HEK293 (cell line): ENCODE measurements around the gene ASAP2.
A peak's percentile ranks its signal among the peaks of the same experiment; 100 is the strongest.

Experiments
- CTCF ChIA-PET: fragments of 350-600 bp; formaldehyde crosslinking; extraction: SDS; loops from one replicate; lab custom pipeline; 2021; ENCODE audit warnings: antibody characterized with exemption; lab: Yijun Ruan, JAX
- POLR2A ChIA-PET: fragments of 300-600 bp; formaldehyde crosslinking; extraction: SDS; loops from one replicate; lab custom pipeline; 2020; ENCODE audit warnings: antibody characterized with exemption, inconsistent platforms; lab: Yijun Ruan, JAX
- H3K27ac ChIP-seq: fragments of 200-500 bp; sonication (Bioruptor generic); 2 replicates; pipeline ENCODE4 v1.5.1; 2014; ENCODE audit warnings: low read depth, low read length, control low read depth, inconsistent platforms; ENCODE audit errors: extremely low read depth
- H3K36me3 ChIP-seq, 2 experiments: fragments of 200-500 bp in 1 of 2; sonication (Bioruptor generic) in 1 of 2; 1 replicate in 1 of 2; 2 replicates in 1 of 2; pipeline ENCODE4 v1.5.1; 2014 to 2017; ENCODE audit warnings: inconsistent platforms in 2 of 2, low read length in 2 of 2; ENCODE audit not compliant: control insufficient read depth in 2 of 2, insufficient read depth in 1 of 2
- H3K4me1 ChIP-seq: fragments of 200-500 bp; sonication (Bioruptor generic); 2 replicates; pipeline ENCODE4 v1.5.1; 2014; ENCODE audit warnings: mild to moderate bottlenecking, low read length, inconsistent platforms; ENCODE audit not compliant: control insufficient read depth, insufficient read depth
- H3K4me3 ChIP-seq: 2 replicates; pipeline ENCODE4 v1.5.1; 2011; ENCODE audit warnings: low read depth, mild to moderate bottlenecking, control low read depth, low read length, moderate library complexity
- H3K9me3 ChIP-seq: fragments of 200-500 bp; sonication (Bioruptor generic); 2 replicates; pipeline ENCODE4 v1.5.1; 2014; ENCODE audit warnings: low read depth, low read length, inconsistent platforms; ENCODE audit not compliant: control insufficient read depth, insufficient read depth
- KLF8 ChIP-seq: fragments of 450-650 bp; formaldehyde crosslinking; IDR thresholded peaks from 2 replicates; pipeline ENCODE4 v1.5.1; 2016; ENCODE audit warnings: missing biosample characterization, missing genetic modification characterization
- PRDM1 ChIP-seq: fragments of 450-650 bp; formaldehyde crosslinking; IDR thresholded peaks from 2 replicates; pipeline ENCODE4; 2016; ENCODE audit warnings: missing biosample characterization, missing genetic modification characterization
- ZBTB17 ChIP-seq: fragments of 450-650 bp; formaldehyde crosslinking; IDR thresholded peaks from 2 replicates; pipeline ENCODE4 v1.5.1; 2016; ENCODE audit warnings: missing biosample characterization, missing genetic modification characterization
- ZFHX2 ChIP-seq: fragments of 450-650 bp; formaldehyde crosslinking; conservative IDR thresholded peaks from 2 replicates; pipeline ENCODE4 v1.5.1; 2016; ENCODE audit warnings: missing biosample characterization, missing genetic modification characterization
- ZFP3 ChIP-seq: fragments of 450-650 bp; formaldehyde crosslinking; IDR thresholded peaks from 2 replicates; pipeline ENCODE4 v1.5.1; 2016; ENCODE audit warnings: low read depth, missing biosample characterization, missing genetic modification characterization
- ZNF121 ChIP-seq: fragments of 450-650 bp; formaldehyde crosslinking; IDR thresholded peaks from 2 replicates; pipeline ENCODE4 v1.5.1; 2016; ENCODE audit warnings: missing biosample characterization, missing genetic modification characterization
- ZNF19 ChIP-seq: fragments of 450-650 bp; formaldehyde crosslinking; IDR thresholded peaks from 2 replicates; pipeline ENCODE4; 2016; ENCODE audit warnings: missing biosample characterization, missing genetic modification characterization, low read depth
- ZNF302 ChIP-seq: fragments of 450-650 bp; formaldehyde crosslinking; IDR thresholded peaks from 2 replicates; pipeline ENCODE4 v1.5.1; 2016; ENCODE audit warnings: missing biosample characterization, missing genetic modification characterization, low read depth
- ZNF366 ChIP-seq: fragments of 450-650 bp; formaldehyde crosslinking; conservative IDR thresholded peaks from 2 replicates; pipeline ENCODE4 v1.5.1; 2016; ENCODE audit warnings: missing biosample characterization, missing genetic modification characterization
- ZNF423 ChIP-seq: fragments of 450-650 bp; formaldehyde crosslinking; IDR thresholded peaks from 2 replicates; pipeline ENCODE4 v1.5.1; 2016; ENCODE audit warnings: missing biosample characterization, missing genetic modification characterization
- ZNF514 ChIP-seq: fragments of 450-650 bp; formaldehyde crosslinking; IDR thresholded peaks from 2 replicates; pipeline ENCODE4 v1.5.1; 2016; ENCODE audit warnings: missing biosample characterization, missing genetic modification characterization
- ZNF585B ChIP-seq: fragments of 450-650 bp; formaldehyde crosslinking; IDR thresholded peaks from 2 replicates; pipeline ENCODE4 v1.5.1; 2016; ENCODE audit warnings: missing biosample characterization, missing genetic modification characterization
- ZNF600 ChIP-seq: fragments of 450-650 bp; formaldehyde crosslinking; IDR thresholded peaks from 2 replicates; pipeline ENCODE4 v1.5.1; 2016; ENCODE audit warnings: missing biosample characterization, missing genetic modification characterization
- ZNF626 ChIP-seq: fragments of 450-650 bp; sonication (Bioruptor Pico); formaldehyde crosslinking; IDR thresholded peaks from 2 replicates; pipeline ENCODE4 v1.5.1; 2018; ENCODE audit warnings: missing biosample characterization, missing genetic modification characterization, inconsistent platforms
- ZXDB ChIP-seq: fragments of 450-650 bp; formaldehyde crosslinking; IDR thresholded peaks from 2 replicates; pipeline ENCODE4 v1.5.1; 2016; ENCODE audit warnings: missing biosample characterization, missing genetic modification characterization
- TF ChIP-seq, protein P1 (sequence below): fragments of 450-650 bp; formaldehyde crosslinking; IDR thresholded peaks from 2 replicates; pipeline ENCODE4 v1.5.1; 2016; ENCODE audit warnings: missing biosample characterization, missing genetic modification characterization
- TF ChIP-seq, protein P2 (sequence below): fragments of 450-650 bp; formaldehyde crosslinking; IDR thresholded peaks from 2 replicates; pipeline ENCODE4 v1.5.1; 2016; ENCODE audit warnings: missing biosample characterization, missing genetic modification characterization
- TF ChIP-seq, protein P3 (sequence below): fragments of 450-650 bp; formaldehyde crosslinking; IDR thresholded peaks from 2 replicates; pipeline ENCODE4 v1.5.1; 2016; ENCODE audit warnings: missing biosample characterization, missing genetic modification characterization
- TF ChIP-seq, protein P4 (sequence below): fragments of 450-650 bp; formaldehyde crosslinking; IDR thresholded peaks from 2 replicates; pipeline ENCODE4 v1.5.1; 2017; ENCODE audit warnings: missing biosample characterization, missing genetic modification characterization
- TF ChIP-seq, protein P5 (sequence below): fragments of 450-650 bp; formaldehyde crosslinking; IDR thresholded peaks from 2 replicates; pipeline ENCODE4 v1.5.1; 2016; ENCODE audit warnings: missing biosample characterization, missing genetic modification characterization

Gene ASAP2

DNA sequence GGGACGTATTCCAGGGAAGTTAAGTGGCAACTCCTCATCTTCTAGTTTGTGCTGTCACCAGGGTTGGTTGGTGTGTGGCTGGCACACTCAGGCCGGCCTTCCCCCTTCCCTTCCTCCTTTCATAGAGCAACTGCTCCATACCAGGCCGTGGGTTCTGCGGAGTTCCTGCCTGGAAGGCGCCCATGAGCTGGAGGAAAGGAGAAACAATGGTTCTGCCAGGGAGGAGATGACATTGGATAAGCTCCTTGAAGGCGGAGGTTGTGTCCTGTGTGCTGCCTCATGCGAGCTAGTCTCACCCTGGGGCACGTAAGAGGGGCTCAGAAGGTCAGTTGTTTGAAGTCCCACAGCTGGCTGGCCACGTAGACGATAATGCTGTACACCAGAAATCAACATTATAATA, 19.2 kb downstream of the ASAP2 start:
- no peak overlapping the region for H3K4me3 ChIP-seq
- TF ChIP-seq ZFP3 (tag by site-specific recombination) (no peak), KLF8 (no peak), ZNF626 (tag by site-specific recombination) (no peak), ZNF19 (no peak), ZNF121 (tag by site-specific recombination) (no peak)
- TF ChIP-seq, protein P1, sequence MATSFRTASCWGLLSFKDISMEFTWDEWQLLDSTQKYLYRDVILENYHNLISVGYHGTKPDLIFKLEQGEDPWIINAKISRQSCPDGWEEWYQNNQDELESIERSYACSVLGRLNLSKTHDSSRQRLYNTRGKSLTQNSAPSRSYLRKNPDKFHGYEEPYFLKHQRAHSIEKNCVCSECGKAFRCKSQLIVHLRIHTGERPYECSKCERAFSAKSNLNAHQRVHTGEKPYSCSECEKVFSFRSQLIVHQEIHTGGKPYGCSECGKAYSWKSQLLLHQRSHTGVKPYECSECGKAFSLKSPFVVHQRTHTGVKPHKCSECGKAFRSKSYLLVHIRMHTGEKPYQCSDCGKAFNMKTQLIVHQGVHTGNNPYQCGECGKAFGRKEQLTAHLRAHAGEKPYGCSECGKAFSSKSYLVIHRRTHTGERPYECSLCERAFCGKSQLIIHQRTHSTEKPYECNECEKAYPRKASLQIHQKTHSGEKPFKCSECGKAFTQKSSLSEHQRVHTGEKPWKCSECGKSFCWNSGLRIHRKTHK (tag by site-specific recombination) = no peak

DNA sequence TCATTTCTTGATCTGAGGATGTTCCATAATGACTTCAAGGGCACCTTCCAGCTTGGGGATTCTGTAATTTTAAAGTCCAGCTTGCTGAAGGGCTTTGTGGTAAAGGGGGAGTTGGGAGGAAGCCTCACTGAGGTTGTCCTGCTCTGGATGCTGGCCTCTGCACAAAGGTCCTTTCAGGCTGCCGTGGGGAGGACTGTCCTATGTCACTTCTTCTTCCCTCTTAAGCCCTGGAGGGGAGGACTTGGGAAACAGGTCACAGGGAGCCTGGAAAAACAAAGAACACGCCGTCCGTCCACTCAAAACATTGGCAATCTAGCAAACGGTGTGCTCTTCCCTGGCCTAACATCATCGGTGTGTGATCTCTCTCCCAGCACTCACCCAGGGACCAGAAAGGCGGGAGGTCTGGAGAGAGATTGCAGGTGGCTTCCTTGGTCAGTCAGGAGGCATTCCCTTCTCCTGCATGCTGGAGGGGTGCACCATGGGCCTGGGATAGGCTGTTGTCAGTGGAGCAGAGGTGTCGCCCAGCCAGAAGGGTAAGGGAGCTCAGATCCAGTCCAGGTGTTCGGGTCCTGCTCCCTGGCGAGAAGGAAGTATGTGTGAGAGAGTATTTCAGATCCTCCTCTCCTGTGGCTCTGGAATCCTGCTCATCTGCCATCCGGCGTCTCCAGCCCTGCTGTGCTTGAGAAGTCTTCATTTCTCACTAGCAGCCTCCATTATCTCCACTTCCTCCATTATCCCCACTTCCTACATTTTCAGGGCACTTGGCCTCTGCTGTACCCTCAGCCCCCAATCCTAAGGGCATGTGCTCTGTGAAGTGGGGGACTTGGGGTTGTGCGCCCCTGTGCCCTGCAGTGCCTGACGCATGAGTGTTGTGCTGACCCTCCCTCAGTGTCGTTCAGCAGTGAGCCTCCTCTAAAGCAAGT, 20.1 kb downstream of the ASAP2 start:
- H3K9me3 ChIP-seq = no peaks in the 10 kb centered on the region
- ChIA-PET POLR2A (no interaction called here), CTCF (no interaction called here)
- H3K27ac ChIP-seq = no peak overlapping the region
- TF ChIP-seq ZNF366 (tag by site-specific recombination) (no peak), ZBTB17 (tag by site-specific recombination) (peak; percentile 68)
- no peak overlapping the region for H3K4me3 ChIP-seq
- no peaks in the 10 kb centered on the region for H3K36me3 ChIP-seq
- no peaks in the 10 kb centered on the region for H3K4me1 ChIP-seq

More for the DNA sequence above, 19.2 kb downstream of the ASAP2 start:
- H3K36me3 ChIP-seq = no peaks in the 10 kb centered on the region
- no peak overlapping the region for H3K27ac ChIP-seq
- ChIA-PET POLR2A (no interaction called here), CTCF (no interaction called here)
- no peaks in the 10 kb centered on the region for H3K9me3 ChIP-seq
- H3K4me1 ChIP-seq = no peaks in the 10 kb centered on the region

DNA sequence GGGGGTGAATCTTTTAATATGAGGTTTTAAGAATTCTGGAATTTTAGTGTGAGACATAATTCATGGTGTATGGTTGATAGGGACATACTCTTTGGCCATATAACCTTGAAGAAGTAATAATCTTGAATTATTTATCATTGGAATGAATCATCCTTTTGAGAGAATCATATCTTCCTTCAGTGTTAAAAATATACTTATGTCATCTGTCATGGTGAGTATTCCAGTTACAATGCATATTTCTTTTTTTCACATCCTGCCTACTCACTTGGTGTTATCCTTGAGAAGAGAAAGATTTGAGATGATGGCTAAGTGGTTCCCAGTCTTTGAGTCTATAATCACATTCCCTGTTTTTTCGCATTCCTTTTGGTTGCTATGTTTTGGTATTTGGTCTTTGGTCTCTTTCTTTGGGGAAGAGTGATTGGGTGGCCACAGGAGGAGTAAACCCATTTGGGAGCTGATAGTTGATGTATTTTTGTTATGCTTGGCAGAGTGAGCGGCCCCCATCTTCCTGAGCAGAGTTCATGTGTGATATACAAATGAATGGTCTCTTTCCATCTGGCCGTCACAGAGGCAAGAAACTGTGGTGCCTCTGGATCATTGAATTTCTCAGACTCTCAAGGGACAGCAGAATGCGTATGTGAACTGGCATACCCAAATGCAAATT, 21.6 kb downstream of the ASAP2 start:
- H3K4me3 ChIP-seq = no peak overlapping the region
- ChIA-PET CTCF (interaction anchor here (0.6 kb wide), 1 partner anchor 11 kb away, joined by 3 read pairs; no protein-coding TSS in a partner anchor), POLR2A (no interaction called here)
- H3K9me3 ChIP-seq = no peaks in the 10 kb centered on the region
- no peaks in the 10 kb centered on the region for H3K36me3 ChIP-seq
- H3K4me1 ChIP-seq = peaks cover 4% of the 10 kb centered on the region; the same call in 1 of the 2 replicates
- no peak overlapping the region for H3K27ac ChIP-seq
- TF ChIP-seq, protein P2, sequence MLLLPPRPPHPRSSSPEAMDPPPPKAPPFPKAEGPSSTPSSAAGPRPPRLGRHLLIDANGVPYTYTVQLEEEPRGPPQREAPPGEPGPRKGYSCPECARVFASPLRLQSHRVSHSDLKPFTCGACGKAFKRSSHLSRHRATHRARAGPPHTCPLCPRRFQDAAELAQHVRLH (tag by site-specific recombination) = no peak
- TF ChIP-seq ZNF585B (tag by site-specific recombination) = no peak
- TF ChIP-seq ZXDB (tag by site-specific recombination) = no peak
- TF ChIP-seq, protein P3, sequence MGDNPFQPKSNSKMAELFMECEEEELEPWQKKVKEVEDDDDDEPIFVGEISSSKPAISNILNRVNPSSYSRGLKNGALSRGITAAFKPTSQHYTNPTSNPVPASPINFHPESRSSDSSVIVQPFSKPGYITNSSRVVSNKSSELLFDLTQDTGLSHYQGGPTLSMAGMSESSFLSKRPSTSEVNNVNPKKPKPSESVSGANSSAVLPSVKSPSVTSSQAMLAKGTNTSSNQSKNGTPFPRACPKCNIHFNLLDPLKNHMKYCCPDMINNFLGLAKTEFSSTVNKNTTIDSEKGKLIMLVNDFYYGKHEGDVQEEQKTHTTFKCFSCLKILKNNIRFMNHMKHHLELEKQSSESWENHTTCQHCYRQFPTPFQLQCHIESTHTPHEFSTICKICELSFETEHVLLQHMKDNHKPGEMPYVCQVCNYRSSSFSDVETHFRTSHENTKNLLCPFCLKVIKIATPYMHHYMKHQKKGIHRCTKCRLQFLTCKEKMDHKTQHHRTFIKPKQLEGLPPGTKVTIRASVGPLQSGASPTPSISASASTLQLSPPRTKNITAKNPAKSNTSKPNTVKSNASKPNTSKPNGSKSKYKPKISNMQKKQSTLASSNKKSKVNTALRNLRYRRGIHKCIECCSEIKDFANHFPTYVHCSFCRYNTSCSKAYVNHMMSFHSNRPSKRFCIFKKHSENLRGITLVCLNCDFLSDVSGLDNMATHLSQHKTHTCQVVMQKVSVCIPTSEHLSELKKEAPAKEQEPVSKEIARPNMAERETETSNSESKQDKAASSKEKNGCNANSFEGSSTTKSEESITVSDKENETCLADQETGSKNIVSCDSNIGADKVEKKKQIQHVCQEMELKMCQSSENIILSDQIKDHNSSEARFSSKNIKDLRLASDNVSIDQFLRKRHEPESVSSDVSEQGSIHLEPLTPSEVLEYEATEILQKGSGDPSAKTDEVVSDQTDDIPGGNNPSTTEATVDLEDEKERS = no peak
- no peak for TF ChIP-seq ZFHX2
- TF ChIP-seq, protein P4, sequence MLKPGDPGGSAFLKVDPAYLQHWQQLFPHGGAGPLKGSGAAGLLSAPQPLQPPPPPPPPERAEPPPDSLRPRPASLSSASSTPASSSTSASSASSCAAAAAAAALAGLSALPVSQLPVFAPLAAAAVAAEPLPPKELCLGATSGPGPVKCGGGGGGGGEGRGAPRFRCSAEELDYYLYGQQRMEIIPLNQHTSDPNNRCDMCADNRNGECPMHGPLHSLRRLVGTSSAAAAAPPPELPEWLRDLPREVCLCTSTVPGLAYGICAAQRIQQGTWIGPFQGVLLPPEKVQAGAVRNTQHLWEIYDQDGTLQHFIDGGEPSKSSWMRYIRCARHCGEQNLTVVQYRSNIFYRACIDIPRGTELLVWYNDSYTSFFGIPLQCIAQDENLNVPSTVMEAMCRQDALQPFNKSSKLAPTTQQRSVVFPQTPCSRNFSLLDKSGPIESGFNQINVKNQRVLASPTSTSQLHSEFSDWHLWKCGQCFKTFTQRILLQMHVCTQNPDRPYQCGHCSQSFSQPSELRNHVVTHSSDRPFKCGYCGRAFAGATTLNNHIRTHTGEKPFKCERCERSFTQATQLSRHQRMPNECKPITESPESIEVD (tag by site-specific recombination) = no peak
- TF ChIP-seq PRDM1 (tag by site-specific recombination) = no peak
- no peak for TF ChIP-seq ZNF423
- TF ChIP-seq, protein P5, sequence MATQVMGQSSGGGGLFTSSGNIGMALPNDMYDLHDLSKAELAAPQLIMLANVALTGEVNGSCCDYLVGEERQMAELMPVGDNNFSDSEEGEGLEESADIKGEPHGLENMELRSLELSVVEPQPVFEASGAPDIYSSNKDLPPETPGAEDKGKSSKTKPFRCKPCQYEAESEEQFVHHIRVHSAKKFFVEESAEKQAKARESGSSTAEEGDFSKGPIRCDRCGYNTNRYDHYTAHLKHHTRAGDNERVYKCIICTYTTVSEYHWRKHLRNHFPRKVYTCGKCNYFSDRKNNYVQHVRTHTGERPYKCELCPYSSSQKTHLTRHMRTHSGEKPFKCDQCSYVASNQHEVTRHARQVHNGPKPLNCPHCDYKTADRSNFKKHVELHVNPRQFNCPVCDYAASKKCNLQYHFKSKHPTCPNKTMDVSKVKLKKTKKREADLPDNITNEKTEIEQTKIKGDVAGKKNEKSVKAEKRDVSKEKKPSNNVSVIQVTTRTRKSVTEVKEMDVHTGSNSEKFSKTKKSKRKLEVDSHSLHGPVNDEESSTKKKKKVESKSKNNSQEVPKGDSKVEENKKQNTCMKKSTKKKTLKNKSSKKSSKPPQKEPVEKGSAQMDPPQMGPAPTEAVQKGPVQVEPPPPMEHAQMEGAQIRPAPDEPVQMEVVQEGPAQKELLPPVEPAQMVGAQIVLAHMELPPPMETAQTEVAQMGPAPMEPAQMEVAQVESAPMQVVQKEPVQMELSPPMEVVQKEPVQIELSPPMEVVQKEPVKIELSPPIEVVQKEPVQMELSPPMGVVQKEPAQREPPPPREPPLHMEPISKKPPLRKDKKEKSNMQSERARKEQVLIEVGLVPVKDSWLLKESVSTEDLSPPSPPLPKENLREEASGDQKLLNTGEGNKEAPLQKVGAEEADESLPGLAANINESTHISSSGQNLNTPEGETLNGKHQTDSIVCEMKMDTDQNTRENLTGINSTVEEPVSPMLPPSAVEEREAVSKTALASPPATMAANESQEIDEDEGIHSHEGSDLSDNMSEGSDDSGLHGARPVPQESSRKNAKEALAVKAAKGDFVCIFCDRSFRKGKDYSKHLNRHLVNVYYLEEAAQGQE (tag by site-specific recombination) = no peak
- no peak for TF ChIP-seq ZNF514 (tag by site-specific recombination)
- no peak for TF ChIP-seq ZBTB17 (tag by site-specific recombination)
- no peak for TF ChIP-seq ZNF302 (tag by site-specific recombination)
- TF ChIP-seq ZNF600 (tag by site-specific recombination) = no peak
